ENCODE data around the gene NCOA3.

NCOA3 gene

GRCh38 chr20:47606983-47607613, 105.4 kb downstream of the NCOA3 start:
- no peak for TF ChIP-seq BACH2 (CRISPR knock-in tag; IDR thresholded peaks at IDR 0.05; ENCODE audit: borderline replicate concordance)
- TF ChIP-seq TSHZ2 (CRISPR knock-in tag; IDR thresholded peaks at IDR 0.05) = no peak
- no peak for TF ChIP-seq OSR1 (CRISPR knock-in tag; IDR thresholded peaks at IDR 0.05)
- TF ChIP-seq POU6F1 (CRISPR knock-in tag; IDR thresholded peaks at IDR 0.05; ENCODE audit: borderline replicate concordance, low read depth) = no peak
- no peak for ATAC-seq

- TF ChIP-seq ZNF8 (CRISPR knock-in tag; IDR thresholded peaks at IDR 0.05) (no peak), ISL1 (CRISPR knock-in tag; IDR thresholded peaks at IDR 0.05) (no peak)
- no peak for ATAC-seq
Observed at GRCh38 chr20:47609001-47609400, 107.3 kb downstream of the NCOA3 start.

- peak; percentile 99 for ATAC-seq
Observed at GRCh38 chr20:47610247-47610944, 108.7 kb downstream of the NCOA3 start.

GRCh38 chr20:47610945-47611250, 109.2 kb downstream of the NCOA3 start:
- no peak; the same call in 2 of the 3 replicates for ATAC-seq
- no peak for TF ChIP-seq ARNTL (CRISPR knock-in tag; IDR thresholded peaks at IDR 0.05; ENCODE audit: borderline replicate concordance, low read depth)
- TF ChIP-seq ZNF70 (CRISPR knock-in tag; IDR thresholded peaks at IDR 0.05) = no peak
- TF ChIP-seq TOX (CRISPR knock-in tag; IDR thresholded peaks at IDR 0.05; ENCODE audit: borderline replicate concordance) = no peak
- TF ChIP-seq CSDC2 (CRISPR knock-in tag; IDR thresholded peaks at IDR 0.05) = no peak
- no peak for TF ChIP-seq ZNF8 (CRISPR knock-in tag; IDR thresholded peaks at IDR 0.05)
- no peak for TF ChIP-seq ISL1 (CRISPR knock-in tag; IDR thresholded peaks at IDR 0.05)
- TF ChIP-seq ZC3H10 (CRISPR knock-in tag; IDR thresholded peaks at IDR 0.05) = no peak
- no peak for TF ChIP-seq PATZ1 (CRISPR knock-in tag; IDR thresholded peaks at IDR 0.05; ENCODE audit: borderline replicate concordance)
- no peak for TF ChIP-seq ESRRG (CRISPR knock-in tag; IDR thresholded peaks at IDR 0.05)
- no peak for TF ChIP-seq SNAI2 (CRISPR knock-in tag; IDR thresholded peaks at IDR 0.05)
- TF ChIP-seq ZFP30 (CRISPR knock-in tag; IDR thresholded peaks at IDR 0.05) = no peak
- no peak for TF ChIP-seq BACH2 (CRISPR knock-in tag; IDR thresholded peaks at IDR 0.05; ENCODE audit: borderline replicate concordance)
- no peak for TF ChIP-seq GLIS3 (CRISPR knock-in tag; IDR thresholded peaks at IDR 0.05)
- no peak for TF ChIP-seq CSRNP3 (CRISPR knock-in tag; IDR thresholded peaks at IDR 0.05)
- TF ChIP-seq OSR1 (CRISPR knock-in tag; IDR thresholded peaks at IDR 0.05) = no peak
- TF ChIP-seq TCF4 (CRISPR knock-in tag; IDR thresholded peaks at IDR 0.05; ENCODE audit: borderline replicate concordance) = no peak
- TF ChIP-seq ZNF565 (CRISPR knock-in tag; conservative IDR thresholded peaks at IDR 0.05; ENCODE audit: low read depth) = no peak

More at GRCh38 chr20:47610247-47610944, 108.7 kb downstream of the NCOA3 start:
- TF ChIP-seq TCF4 (CRISPR knock-in tag; IDR thresholded peaks at IDR 0.05; ENCODE audit: borderline replicate concordance) (no peak), ESRRG (CRISPR knock-in tag; IDR thresholded peaks at IDR 0.05) (no peak), SNAI2 (CRISPR knock-in tag; IDR thresholded peaks at IDR 0.05) (no peak), CSRNP3 (CRISPR knock-in tag; IDR thresholded peaks at IDR 0.05) (no peak), PATZ1 (CRISPR knock-in tag; IDR thresholded peaks at IDR 0.05; ENCODE audit: borderline replicate concordance) (no peak)
